Fibroblast of upper back skin (primary cell): ENCODE measurements around the gene NFIX.

Experiments used
- DNase-seq: peaks from one replicate; pipeline ENCODE4 v3.0.0-alpha.2; 2013

Gene NFIX

DNA sequence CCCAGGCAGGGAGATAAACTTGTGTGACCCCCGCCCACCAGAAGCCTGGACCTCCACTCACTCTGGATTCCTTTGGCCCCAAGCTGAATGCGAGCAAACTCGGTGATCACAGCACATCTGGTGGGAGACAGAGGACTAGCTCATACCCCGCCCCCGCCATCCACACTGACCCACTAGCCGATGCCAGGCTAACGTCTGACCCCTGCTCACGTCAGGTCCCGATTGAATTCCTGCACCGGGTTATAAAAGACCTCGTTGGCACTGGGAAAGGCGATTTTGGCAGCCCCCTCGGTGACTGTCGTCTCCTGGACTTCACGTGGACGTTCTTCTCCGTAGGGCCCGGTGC is 120.6 kb downstream of the NFIX start:
- no peak for DNase-seq

DNA sequence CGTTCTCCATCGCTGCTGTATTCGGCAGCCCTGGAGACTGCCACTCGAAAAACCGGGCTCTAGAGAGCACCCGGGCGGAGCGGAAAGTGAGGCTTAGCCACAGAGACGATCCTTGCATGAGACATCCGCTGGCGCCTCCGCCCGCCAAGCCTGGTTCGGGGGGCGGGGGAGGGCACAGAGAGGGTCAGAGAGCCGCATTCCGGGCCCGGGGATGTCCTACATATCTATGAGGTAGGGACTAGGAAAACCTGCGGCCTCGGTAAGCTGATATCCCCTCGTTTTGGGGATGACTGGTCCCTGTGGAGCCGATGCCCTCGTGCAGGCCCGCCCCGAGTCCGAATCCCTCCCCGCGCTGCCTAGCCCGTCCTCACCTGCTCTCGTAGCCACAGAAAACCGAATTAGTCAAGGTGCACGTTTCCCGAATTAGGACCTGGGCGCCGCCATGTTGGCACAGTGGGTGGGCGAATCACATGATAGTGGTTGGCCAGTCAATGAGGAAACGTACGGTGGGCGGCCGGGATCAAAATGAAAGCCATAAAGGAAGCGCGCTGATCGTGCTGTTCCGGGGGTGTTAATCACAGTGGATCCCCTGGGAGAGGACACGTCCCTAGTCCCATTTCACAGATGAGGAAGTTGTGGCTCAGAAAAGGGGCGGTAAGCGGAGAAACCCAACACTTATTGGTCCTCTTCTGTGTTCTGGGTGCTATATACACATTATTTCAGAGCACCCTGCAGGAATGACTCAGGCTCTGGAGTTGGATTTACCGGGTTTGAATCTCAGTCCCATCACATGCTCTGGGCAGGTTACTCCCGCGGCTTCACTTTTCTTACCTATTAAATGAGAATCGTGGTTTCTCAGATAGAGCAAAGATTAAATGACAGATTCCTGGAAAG is 121.3 kb downstream of the NFIX start, which contains the start of gene TRMT1:
Gene TRMT1 (minus strand): TSS at position 459 of the 894 bp plus-strand sequence. CDS start 341 bp downstream, at position 118.
- DNase-seq: peak; percentile 93

DNA sequence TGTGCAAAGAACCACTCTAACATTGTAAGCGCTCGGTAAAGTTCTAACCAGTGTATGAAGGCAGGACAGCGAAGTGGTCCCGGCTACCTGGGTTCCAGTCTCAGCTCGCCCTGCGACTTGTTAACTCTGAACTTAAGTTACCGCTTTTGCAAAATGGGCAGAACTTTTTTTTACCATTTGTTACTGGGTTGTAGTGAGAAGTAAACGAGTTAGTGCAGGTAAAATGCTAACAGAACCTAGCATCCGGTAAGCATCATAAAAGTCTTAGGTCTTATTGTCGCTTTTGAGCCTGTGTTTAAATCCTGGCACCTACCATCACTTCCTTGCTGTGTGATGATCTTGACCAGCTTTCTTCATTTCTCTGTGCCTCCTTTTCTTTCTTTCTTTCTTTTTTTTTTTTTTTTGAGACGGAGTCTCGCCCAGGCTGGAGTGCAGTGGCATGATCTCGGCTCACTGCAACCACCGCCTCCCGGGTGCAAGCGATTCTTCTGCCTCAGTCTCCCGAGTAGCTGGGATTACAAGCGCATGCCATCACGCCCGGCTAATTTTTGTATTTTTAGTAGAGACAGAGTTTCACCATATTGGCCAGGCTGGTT is 122.0 kb downstream of the NFIX start:
- DNase-seq: no peak

DNA sequence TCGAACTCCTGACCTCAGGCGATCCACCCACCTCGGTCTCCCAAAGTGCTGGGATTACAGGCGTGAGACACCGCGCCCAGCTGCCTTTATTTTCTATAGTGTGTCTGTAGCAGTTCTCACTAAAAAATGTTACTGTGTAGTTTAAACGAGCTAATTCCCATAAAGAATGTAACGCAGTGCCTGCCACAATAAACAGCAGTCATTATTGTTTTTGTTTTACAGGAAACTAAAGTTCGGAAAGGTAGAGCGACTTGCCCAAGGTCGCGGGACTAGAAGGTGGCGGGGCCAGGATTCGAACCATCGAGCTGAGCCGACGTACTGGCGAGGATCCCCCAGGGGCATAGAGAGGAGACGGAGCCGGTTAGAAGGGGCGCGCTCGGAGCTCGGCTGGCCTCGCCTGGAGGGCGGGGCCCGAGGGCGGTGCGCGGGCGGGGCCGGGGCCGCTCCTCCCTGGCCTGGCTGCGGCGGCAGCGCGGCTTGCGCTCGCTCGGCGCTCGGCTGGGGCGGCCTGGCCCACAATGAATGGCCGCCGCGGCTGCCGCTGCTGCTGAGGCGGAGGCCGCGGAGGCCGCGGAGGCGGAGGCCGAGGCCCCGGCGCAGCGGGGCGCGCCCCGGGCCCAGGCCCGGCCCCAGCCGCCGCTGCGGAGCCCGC is 122.6 kb downstream of the NFIX start, which contains the start of gene NACC1:
Gene NACC1 (plus strand): TSS at position 493 of the 652 bp plus-strand sequence. CDS start 16,944 bp downstream, outside the sequence.
- DNase-seq: peak; percentile 88

DNA sequence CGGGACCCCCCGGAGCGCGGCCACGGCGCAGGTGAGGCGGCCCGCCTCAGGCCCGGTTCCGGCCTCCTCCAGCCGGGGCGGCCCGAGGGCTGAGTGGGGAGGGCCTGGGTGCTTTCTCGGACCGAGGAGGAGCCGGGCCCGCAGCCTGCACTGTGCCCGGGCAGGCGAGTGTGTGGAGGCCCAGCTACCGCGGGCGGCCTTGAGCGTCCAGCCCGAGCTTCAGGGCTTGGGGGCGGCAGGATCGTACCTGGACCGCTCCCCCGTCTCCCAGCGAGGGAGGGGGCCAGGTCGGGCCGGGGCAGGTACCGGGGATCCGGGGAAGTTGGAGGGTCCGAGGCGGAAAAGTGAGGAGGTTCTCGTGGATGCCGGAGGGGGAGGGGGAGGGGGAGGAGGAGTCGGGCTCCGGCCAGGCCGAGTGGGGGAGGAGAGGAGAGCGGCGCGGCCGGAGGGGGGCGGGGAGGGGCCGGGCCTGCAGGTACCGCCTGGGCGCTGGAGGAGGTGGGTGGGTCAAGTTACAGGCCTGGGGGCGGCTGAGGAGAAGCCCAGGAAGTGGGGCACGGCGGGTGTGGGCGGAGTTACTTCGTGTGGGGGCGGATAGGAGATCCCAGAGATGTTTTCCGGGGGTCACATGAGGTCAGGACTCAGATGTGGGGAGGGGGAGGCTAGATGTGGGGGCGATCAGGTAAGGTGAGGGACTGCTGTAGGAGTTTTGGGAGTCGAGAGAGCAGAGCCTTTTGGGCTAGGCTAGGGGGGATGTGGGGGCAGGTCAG is 123.3 kb downstream of the NFIX start:
- peak; percentile 44 for DNase-seq

DNA sequence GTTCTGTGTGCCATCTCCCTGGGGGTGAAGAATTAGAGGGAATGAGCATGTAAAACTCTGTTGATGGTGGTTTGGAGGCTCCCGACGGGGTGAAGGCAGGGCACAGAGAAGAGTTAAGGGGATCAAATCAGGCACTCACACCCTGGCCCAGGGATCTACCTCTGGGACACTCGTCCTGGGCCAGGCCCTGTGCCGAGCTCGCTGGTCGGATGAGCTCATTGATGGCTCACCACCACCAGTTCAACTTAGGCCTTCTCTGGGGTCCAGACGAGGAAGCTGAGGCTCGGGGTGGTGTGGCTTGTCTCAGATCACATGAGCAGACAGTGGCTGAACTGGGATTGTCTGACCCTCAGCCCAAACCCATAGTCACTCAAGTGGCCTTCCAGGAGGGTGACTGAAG is 124.4 kb downstream of the NFIX start:
- no peak for DNase-seq

DNA sequence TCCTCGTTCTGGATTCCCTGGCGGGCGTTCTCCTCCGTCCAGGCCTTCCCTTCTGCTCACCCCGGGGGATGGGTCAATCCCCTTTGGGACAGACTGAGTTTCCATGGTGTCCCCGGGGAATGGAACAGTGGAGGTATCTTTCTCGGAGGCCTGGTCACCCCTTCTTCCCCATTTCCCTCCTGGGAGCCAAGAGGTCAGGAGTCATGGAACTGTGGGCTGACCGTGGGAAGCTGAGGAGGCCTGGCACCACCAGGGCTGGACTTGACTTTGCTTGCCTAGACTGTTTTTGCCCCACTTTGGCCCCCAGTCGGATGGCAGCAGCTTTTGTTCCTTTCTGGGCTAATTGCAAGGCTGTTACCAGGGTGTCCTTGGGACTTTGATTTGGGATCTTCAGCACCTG is 124.8 kb downstream of the NFIX start:
- DNase-seq: no peak

DNA sequence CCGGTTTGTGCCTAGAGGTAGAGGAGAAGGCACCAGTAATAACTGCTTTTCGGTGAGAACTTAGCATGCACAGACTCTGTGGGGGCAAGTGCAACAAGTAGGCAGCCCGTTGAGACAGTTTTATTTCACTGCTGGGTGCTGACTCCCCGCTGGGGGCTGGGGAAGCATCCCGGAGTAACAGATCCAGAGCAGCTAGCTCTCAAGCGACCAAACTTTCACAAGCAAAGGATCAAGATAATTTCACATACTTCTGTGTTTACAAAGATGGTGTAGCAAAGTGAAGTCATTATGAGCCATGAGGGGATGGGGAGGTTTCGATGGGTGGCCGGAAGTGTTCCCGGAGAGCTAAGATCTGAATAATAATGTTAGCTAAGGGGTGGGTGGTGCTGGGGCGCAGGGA is 125.5 kb downstream of the NFIX start:
- no peak for DNase-seq

DNA sequence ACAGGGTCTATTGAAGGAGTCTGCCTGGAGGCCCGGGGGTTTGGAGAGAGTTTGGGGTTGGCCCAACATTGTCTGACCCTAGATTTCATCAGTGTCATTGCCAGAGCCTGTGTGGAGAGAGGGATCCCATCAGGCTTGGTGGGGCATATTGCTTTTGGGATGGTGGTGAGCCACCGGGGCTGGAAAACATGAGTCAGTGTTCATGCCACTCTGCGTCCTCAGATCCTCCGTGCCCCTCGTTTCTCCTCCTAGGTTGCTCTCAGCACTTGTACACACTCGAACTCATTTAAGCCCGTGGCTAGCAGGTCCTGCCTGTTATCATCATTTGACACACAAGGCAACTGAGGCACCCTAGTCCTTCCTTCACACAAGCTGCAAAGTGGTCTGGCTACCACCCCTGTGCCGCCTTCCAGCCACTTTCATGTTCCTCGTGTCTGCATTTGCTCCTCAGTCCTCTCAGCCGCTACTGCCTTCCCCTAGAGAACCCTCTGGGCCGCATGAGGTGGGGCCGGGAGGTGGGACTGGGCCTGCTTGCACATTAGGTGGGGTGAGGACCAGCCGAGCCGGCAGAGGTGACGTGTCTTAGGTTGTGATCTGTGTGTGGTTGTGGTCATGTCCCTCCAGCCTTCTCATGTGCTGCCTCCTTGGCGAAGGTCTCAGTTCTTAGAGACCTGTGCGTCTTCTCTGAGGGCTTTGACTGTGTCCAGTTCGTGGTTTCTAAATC is 126.4 kb downstream of the NFIX start:
- no peak for DNase-seq

DNA sequence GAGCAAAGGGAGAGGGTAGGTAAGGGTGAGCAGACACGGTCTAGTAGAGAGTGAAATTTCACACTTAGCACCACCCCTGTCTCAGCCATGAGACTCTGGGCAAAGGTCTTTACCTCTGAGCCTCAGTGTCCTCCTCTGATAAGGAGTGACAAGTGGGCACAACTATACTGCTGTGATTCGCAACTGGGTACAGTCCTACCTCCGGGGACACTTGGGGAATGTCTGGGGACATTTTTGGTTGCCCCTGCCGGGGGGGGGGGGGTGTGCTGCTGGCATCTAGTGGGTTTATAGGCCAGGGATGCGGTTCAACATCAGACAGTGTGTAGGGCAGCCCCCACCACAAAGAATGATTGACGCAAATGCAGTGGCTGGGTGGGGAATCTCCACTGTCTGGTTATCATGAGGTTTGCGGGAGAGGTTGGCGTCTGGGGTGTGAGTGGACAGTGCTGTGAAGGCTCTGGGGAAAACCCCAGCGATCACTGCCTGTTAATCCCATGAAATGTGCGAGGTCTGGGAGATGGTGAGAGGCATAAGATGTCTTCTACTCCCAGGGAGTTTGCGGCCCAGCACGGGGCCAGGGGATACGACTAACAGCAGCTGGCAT is 127.1 kb downstream of the NFIX start:
- no peak for DNase-seq

DNA sequence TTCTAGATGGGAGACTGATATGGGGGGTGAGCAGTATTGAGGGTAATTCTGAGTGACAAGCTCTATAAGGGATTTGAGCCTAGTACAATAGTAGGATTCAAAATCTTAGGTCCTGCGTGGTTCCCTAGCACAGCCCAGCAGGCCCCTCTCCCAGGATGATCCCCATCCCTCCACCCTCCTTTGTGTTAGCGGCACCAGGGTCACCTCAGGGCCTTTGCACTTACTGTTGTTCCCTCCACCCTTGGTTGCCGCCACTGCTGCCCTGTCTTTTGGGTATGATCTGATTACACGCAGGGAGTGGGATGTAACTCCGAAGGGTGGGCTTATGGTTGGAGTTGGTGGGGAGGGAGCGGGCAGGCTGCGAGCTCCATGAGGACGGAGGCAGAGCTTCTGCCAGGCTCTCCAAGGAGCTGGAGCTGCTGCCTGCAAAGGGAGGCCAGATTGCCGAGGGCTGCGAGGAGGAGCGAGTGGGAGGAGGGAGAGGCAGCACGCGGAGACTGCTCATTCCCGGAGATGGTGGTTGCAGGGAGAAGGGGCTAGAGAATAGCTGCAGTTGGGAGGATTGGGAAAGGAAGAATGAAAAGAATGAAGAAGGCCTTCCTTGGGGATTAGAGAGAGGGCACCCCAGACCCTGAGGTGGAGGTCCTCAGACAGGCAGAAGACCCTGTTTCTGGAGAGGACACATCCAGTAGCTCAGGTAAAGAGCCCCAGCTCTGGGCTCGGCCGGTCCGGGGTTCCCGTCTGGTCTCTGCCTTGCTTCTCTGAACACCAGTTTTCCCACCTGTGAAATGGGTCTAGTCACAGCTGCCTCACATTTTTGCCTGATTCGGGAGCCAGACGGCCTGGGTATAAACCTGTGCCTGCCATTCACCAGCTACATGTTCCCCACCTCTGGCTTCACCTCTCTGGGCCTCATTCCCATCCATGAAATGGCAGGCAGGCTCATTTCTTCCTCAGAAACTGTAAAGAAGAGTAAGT is 128.0 kb downstream of the NFIX start:
- no peak for DNase-seq

DNA sequence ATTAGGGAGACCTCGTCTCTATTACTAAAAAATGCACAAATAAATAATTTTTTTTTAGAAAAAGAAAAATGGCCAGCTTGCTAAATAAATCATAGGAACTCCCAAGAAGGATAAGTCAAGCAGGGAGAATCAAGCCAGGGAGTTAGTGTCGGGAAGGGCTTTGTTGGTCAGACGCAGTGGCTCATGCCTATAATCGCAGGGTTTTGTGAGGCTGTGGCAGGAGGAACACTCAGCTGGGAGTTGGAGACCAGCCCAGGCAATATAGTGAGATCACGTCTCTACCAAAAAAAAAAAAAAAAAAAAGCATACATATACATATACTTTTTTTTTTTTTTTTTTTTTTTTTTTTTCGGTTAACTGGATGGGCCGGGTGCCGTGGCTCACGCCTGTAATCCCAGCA is 131.8 kb downstream of the NFIX start:
- peak; percentile 46 for DNase-seq

DNA sequence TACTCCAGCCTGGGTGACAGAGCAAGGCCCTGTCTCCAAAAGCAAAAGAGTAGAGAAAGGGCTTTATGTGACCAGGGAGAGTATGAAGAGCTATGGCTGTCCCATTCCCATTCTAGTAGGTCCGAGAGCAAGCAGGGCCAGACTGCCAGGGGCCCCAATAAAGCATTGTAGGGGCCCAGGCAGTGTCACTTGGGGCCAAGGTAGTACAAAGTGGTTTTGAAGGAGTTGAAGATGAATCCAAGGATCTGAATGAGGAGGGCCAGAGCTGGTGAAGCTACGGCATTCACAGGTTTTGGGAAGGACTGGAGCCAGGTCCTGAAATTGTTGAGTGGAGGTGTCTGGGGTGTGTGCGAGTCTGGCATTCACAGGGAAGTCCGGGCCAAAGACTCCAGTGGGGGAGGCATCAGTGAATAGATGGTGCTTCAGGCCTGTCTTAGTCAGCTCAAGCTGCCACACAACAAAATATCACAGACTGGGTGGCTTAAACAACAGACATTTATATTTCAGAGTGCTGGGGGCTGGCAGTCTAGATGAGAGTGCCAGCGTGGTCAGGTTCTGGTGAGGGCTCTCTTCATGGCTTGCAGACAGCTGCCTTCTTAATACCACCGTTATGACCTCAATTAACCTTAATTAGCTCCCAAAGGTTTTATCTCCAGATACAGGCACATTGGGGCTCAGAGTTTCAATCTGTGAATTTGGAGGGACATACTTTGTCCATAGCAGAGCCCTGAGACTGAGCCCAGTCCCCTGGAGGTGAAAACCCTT is 132.7 kb downstream of the NFIX start:
- no peak for DNase-seq

DNA sequence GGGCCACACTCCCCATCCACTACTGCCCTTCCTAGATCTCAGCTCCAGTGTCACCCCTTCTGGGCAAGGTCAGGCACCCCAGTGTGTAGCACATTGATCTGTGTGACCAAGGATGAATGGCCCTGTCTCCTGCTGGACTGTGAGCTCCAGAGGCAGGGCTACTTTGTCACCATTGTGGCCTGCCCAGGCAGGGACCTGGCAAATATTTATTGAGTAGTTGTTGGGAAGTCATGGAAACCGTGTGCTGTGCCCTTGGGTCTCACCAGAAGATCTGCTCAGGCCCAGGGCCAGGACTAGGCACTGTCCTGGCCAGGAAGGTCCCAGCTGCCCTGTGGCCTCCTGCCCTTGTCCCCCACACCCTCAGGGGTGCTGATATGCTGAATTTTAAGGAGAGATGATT is 133.3 kb downstream of the NFIX start:
- no peak for DNase-seq

DNA sequence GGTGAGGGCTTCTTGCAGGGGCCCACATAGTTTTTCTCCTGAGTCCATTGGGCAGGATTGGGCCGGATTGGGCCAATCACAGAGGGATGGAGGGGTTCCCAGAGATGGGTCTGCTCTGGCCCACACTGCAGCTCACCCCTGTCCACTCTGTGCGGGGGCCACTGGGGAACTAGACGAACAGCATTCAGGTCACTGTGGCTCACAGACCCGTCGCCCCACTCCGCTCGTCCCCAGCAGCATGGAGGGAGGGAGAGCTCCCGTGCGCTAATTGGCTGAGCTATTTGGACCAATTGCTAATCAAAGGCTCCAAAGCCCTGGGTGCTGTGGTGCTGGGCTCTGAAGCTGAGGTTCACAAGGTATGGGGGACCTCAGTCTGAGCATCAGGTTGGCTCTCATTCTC is 134.1 kb downstream of the NFIX start:
- DNase-seq: no peak

DNA sequence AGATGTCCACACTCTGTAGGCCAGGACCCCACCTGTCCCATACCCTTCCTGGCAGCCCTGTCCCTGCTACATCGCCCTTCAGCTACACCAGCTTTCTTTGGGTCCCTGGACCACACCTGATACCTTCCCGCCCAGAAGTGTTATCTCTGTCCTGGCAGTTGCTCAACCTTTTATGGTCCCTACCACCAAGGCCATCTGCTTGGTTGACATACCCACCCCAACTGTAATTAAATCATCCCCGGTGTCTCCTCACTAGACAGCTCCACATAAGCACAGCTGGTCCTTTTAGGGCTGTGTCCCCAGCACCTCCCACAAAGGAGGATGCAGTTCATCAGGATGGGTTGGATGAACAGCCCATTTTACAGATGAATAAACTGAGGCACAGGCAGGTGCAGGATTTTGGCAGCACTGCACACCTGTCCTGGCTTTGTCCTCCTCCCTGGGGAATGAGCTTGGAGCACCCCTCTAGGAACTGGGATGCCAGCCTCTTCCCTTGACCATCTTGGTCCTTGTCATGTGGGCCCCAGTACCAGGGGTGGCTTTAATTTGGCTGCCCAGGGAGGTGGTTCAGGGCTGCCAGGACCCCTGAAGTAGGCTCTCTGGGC is 135.7 kb downstream of the NFIX start:
- DNase-seq: no peak

DNA sequence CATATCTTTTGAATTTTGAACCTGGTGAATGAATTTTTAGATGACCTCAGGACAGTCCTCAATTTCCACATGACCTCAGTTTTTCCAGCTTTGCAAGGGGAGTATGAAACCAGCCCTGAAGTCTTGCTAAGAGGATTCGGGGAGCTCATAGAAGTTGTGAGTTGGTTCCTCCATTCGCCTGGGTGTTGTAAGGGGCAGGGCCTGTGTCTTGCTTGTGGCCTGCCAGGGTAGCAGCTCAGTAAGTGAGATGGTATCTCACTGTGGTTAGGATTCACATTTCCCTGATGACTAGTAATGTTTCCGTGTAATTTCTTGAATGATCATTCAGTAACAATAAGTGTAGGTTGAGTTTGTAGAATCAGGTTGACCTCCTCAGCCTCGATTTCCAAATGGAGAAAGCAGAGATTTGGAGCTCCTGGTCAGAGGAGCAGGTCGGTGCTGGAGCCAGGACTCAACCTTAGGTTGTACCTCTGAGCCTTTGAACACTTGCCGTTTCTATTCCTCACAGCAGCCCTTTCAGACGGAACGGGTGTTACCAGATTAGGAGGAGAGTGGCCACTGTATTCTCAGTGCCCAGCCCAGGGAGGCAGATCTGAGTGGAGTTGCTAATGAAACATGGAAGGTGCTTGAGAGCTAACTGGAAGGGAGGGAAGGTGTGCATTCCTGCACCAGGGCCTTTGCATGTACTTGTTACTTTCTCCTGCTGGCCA is 137.4 kb downstream of the NFIX start:
- peak; percentile 54 for DNase-seq

DNA sequence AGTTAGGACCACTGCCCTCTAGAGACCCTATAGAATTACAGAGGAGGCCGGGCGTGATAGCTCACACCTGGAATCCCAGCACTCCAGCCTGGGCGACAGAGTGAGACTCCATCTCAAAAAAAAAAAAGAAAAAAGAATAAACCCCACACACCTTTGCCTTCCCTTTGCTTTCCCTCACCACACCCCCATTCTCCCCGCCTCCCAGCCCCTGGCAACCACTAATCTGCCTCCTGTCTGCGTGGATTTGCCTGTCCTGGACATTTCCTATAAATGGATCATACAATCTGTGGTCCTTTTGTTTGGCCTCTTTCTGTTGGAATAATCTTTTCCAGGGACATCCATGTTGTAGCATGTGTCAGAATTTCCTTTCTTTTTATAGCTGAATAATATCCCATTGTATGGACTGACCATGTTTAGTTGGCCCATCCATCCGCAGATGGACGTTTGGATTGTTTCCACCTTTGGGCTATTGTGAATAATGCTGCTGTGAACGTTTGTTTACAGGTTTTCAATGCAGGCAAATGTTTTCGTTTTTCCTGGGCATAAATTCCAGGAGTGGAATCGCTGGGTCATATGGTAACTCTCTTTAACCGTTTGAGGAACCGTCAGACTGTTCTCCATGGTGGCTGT is 138.1 kb downstream of the NFIX start:
- DNase-seq: no peak
